GM23248 (cell line): ENCODE measurements around the gene CTIF. TPM values are rescaled to one million over a fixed set of nuclear protein-coding genes. Genes with fewer than 3 reads are reported as not detected.

Source experiments
- DNase-seq: peaks from one replicate; pipeline ENCODE4 v3.0.0-alpha.2; 2015
- H2AFZ ChIP-seq: fragments of 200-600 bp; sonication (generic); 2 replicates; pipeline ENCODE4 v1.6.1; 2016; ENCODE audit warnings: antibody characterized with exemption
- H3F3A ChIP-seq: fragments of 200-600 bp; sonication (generic); 2 replicates; pipeline ENCODE4 v1.6.1; 2016; ENCODE audit warnings: mild to moderate bottlenecking, antibody characterized with exemption, mixed run types; ENCODE audit not compliant: insufficient read depth
- H3K27ac ChIP-seq: fragments of 200-600 bp; sonication (generic); 2 replicates; pipeline ENCODE4 v1.5.1; 2016; ENCODE audit warnings: mild to moderate bottlenecking
- H3K27me3 ChIP-seq: fragments of 200-600 bp; sonication (generic); replicated peaks from 2 replicates; pipeline ENCODE4 v1.6.1; 2016; ENCODE audit warnings: mild to moderate bottlenecking; ENCODE audit not compliant: insufficient read depth
- H3K36me3 ChIP-seq: fragments of 200-600 bp; sonication (generic); 2 replicates; pipeline ENCODE4 v1.6.1; 2016; ENCODE audit warnings: low read depth, mild to moderate bottlenecking
- H3K4me1 ChIP-seq: fragments of 200-600 bp; sonication (generic); 2 replicates; pipeline ENCODE4 v1.6.1; 2016; ENCODE audit warnings: mild to moderate bottlenecking; ENCODE audit not compliant: insufficient read depth
- H3K4me2 ChIP-seq: fragments of 200-600 bp; sonication (generic); one replicate; pipeline ENCODE4 v1.6.1; 2016; ENCODE audit warnings: mild to moderate bottlenecking; ENCODE audit not compliant: unreplicated experiment
- H3K4me3 ChIP-seq: fragments of 200-600 bp; sonication (generic); 2 replicates; pipeline ENCODE4 v1.5.1; 2016; ENCODE audit warnings: mild to moderate bottlenecking
- H3K79me2 ChIP-seq: fragments of 200-600 bp; sonication (generic); 2 replicates; pipeline ENCODE4 v1.6.1; 2016; ENCODE audit warnings: mild to moderate bottlenecking; ENCODE audit not compliant: insufficient read depth
- H3K9ac ChIP-seq: fragments of 200-600 bp; sonication (generic); 2 replicates; pipeline ENCODE4 v1.6.1; 2016; ENCODE audit warnings: mild to moderate bottlenecking
- H3K9me2 ChIP-seq: fragments of 200-600 bp; sonication (generic); 2 replicates; pipeline ENCODE4 v1.6.1; 2016; ENCODE audit warnings: mixed run types, mild to moderate bottlenecking, moderate library complexity; ENCODE audit not compliant: insufficient read depth
- H3K9me3 ChIP-seq: fragments of 200-600 bp; sonication (generic); one replicate; pipeline ENCODE4 v1.6.1; 2017; ENCODE audit warnings: low read depth
- H4K20me1 ChIP-seq: fragments of 200-600 bp; sonication (generic); 2 replicates; pipeline ENCODE4 v1.6.0; 2016; ENCODE audit not compliant: insufficient read depth
- EZH2 ChIP-seq: fragments of 200-600 bp; sonication (generic); IDR thresholded peaks from 2 replicates; pipeline ENCODE4 v1.6.1; 2018; ENCODE audit warnings: antibody characterized with exemption, mild to moderate bottlenecking; ENCODE audit not compliant: insufficient read depth, poor library complexity, severe bottlenecking
- EZH2phosphoT487 ChIP-seq: fragments of 200-600 bp; sonication (generic); IDR thresholded peaks from 2 replicates; pipeline ENCODE4 v1.6.1; 2018; ENCODE audit warnings: antibody characterized with exemption, moderate library complexity, mild to moderate bottlenecking, low read depth; ENCODE audit not compliant: insufficient read depth
- WGBS, 2 experiments: methylation state at CpG; one replicate each; pipeline ENCODE4 v1.1.6; 2015 to 2017; ENCODE audit warnings: low lambda C conversion rate in 2 of 2, low coverage in 1 of 2; ENCODE audit errors: missing lambda C conversion rate in 2 of 2; 5-methylcytosine and 5-hydroxymethylcytosine counted together
- in situ Hi-C: fragments of 300-500 bp; cut with MboI; formaldehyde crosslinking; loops from 2 replicates; pipeline ENCODE4 v1.15.0; 2020
- polyA plus RNA-seq: library from polyadenylated mRNA; unstranded; fragments of >200 nt; fragmentation: Nextera tagmentation; extraction: Ambion mirVana; gene quantifications from 2 replicates; pipeline ENCODE4 v1.2.1, GENCODE V29; 2016
- total RNA-seq: library from RNA; depleted of rRNA; stranded (reverse); fragments of >200 nt; shearing (Covaris generic); gene quantifications from 2 replicates; pipeline ENCODE4 v1.2.3, GENCODE V29; 2014

CTIF gene
- total and polyA plus RNA-seq, 2 experiments from 2014 or later, result 21.5 to 46.8 TPM

DNA sequence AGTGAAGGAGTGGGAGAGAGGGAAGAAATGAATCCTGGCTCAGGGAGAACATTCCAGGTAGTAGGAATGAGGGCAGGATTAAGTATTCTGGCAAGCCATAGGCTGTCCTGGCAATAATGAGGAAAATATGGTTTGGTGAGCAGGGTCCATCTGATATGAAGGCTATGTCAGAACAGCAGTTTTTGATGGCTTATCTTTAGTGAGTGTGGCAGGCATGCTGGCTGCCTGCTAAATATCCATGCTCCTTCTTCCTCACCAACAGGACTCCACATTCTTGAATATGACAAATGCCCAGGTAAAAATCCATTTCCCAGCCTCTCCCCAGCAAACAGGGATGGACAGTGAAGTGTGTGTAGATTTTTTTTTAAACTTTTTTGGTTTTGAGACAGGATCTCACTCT is 13.2 kb upstream of the CTIF start:
- Histone ChIP-seq H3F3A (peaks cover 13% of the 10 kb centered on the region), H3K27me3 (peaks cover 8% of the 10 kb centered on the region; the same call in 1 of the 2 replicates), H3K36me3 (no peaks in the 10 kb centered on the region), H3K9me2 (no peaks in the 10 kb centered on the region), H3K4me2 (no peak overlapping the region), H3K9ac (no peak overlapping the region), H3K4me3 (no peak overlapping the region), H3K79me2 (no peaks in the 10 kb centered on the region), H3K27ac (no peak overlapping the region), H2AFZ (no peak overlapping the region), H3K9me3 (no peaks in the 10 kb centered on the region), H3K4me1 (peaks cover 16% of the 10 kb centered on the region), H4K20me1 (no peaks in the 10 kb centered on the region)
- DNase-seq, result no peak
- in situ Hi-C loops, result no loop called here
- TF ChIP-seq EZH2 (no peak), EZH2phosphoT487 (no peak)

- no peak for TF ChIP-seq EZH2
- no peak for TF ChIP-seq EZH2phosphoT487
- Histone ChIP-seq H3K27ac (no peak overlapping the region), H4K20me1 (no peaks in the 10 kb centered on the region), H3K79me2 (no peaks in the 10 kb centered on the region), H3K27me3 (0 out of 2 replicates have a peak, but pooled peaks cover 3% of the 10 kb centered on the region), H3K9ac (no peak overlapping the region), H3K4me3 (no peak overlapping the region), H3K4me1 (peaks cover 16% of the 10 kb centered on the region), H3K4me2 (no peak overlapping the region), H2AFZ (no peak overlapping the region), H3K9me3 (no peaks in the 10 kb centered on the region), H3F3A (peaks cover 13% of the 10 kb centered on the region), H3K9me2 (no peaks in the 10 kb centered on the region), H3K36me3 (no peaks in the 10 kb centered on the region)
- no peak for DNase-seq
- in situ Hi-C loops, result no loop called here
- 66 to 70% methylated on average over 4 of the region's 4 CpGs for WGBS, 2 experiments
Observed at GRCh38 chr18:48527461-48527860, 11.4 kb upstream of the CTIF start.

DNA sequence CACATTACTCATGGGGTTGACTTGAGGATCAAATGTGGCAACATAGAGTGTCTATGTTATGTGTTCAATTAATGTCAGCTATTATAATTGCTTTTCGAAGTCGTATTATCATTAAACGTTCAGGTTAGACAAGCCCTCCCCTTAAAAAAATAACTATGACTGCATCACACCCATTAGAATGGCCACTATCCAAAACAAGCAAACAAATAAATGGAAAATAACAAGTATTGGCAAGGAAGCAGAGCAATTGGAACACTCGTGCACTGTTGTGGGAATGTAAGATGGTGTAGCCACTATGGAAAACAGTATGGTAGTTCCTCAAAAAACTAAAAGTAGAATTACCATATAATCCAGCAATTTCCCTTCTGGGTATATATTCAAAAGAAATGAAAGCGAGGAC is 10.0 kb upstream of the CTIF start:
- H2AFZ ChIP-seq, result no peak overlapping the region
- no peak for DNase-seq
- in situ Hi-C loops, result no loop called here

DNA sequence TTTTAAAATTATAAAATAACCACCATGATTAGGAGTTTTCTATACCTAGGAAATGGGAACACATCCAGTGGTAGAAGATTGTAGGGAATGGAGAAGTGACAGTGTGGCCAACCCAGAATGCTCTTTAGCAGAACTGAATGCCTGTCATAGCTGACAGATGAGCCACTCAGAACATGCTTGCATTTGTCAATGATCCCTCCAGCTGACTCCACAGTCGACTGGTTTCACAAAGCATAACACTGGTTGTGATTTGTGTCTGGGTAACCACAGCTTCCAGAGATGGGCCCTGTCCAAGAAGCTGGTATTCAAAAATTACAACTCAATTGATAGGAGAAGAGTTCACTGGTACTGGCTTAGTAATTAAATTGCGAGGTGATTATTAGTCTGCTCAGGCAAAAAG is 9.0 kb upstream of the CTIF start:
- no peaks in the 10 kb centered on the region for H3K27me3 ChIP-seq
- 34 to 42% methylated on average over 2 of the region's 2 CpGs for WGBS, 2 experiments
- no peaks in the 10 kb centered on the region for H3K9me2 ChIP-seq
- no peak for TF ChIP-seq EZH2phosphoT487
- TF ChIP-seq EZH2, result no peak
- no peaks in the 10 kb centered on the region for H3K79me2 ChIP-seq
- peak overlapping the region; percentile 44 for H3K4me2 ChIP-seq
- no peaks in the 10 kb centered on the region for H3K9me3 ChIP-seq
- no peak overlapping the region for H2AFZ ChIP-seq
- peaks cover 18% of the 10 kb centered on the region for H3F3A ChIP-seq
- H3K36me3 ChIP-seq, result no peaks in the 10 kb centered on the region
- DNase-seq, result peak; percentile 85
- H3K27ac ChIP-seq, result peak overlapping the region; percentile 26; the same call in 1 of the 2 replicates
- no peaks in the 10 kb centered on the region for H4K20me1 ChIP-seq
- H3K9ac ChIP-seq, result no peak overlapping the region
- in situ Hi-C loops, result no loop called here
- H3K4me3 ChIP-seq, result no peak overlapping the region
- peaks cover 23% of the 10 kb centered on the region for H3K4me1 ChIP-seq

More for the DNA sequence above, 10.0 kb upstream of the CTIF start:
- Histone ChIP-seq H3K9me2 (no peaks in the 10 kb centered on the region), H3F3A (peaks cover 13% of the 10 kb centered on the region), H4K20me1 (no peaks in the 10 kb centered on the region), H3K4me3 (no peak overlapping the region), H3K27ac (no peak overlapping the region), H3K9me3 (no peaks in the 10 kb centered on the region), H3K4me1 (peaks cover 16% of the 10 kb centered on the region), H3K9ac (no peak overlapping the region), H3K79me2 (no peaks in the 10 kb centered on the region), H3K4me2 (no peak overlapping the region), H3K36me3 (no peaks in the 10 kb centered on the region), H3K27me3 (no peaks in the 10 kb centered on the region)
- TF ChIP-seq EZH2phosphoT487 (no peak), EZH2 (no peak)
- WGBS, 2 experiments, result 72% methylated on average over 5 of the region's 5 CpGs
